Stimulated activated CD8-positive, alpha-beta memory T cell treated with anti-CD3 and anti-CD28 coated beads, Interleukin-15, amount 100 ng/mL, for 48 hours (primary cell): ENCODE results near the gene MARVELD2.
"Not testable (repeated sequence)": the region's sequence is repeated elsewhere in the genome, so short reads cannot be mapped to it uniquely, and the experiment has no call there.

ENCODE experiments used
- DNase-seq, 2 donors: peaks; one replicate each; pipeline ENCODE4 v3.0.0-alpha.2; 2020; ENCODE audit warnings: low read depth in 2 of 2

The MARVELD2 gene

DNA sequence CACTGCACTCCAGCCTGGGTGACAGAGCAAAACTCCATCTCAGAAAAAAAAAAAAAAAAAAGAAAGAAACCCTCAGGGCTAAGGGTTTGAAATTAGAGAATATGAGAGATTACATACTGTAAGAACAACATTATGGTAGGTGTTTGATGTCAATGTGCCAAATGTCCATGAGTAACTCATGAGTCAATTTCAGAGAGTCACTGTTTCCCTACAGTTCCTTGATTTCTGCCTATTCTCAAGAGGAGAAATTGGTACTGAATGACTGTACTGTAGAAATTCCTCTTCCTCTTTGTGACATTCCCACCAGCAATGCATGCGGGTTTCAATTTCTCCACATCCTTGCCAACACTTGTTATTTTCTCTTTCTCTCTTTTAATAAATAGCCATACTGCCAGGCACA lies 35.2 kb downstream of the MARVELD2 start:
- no peak for DNase-seq

DNA sequence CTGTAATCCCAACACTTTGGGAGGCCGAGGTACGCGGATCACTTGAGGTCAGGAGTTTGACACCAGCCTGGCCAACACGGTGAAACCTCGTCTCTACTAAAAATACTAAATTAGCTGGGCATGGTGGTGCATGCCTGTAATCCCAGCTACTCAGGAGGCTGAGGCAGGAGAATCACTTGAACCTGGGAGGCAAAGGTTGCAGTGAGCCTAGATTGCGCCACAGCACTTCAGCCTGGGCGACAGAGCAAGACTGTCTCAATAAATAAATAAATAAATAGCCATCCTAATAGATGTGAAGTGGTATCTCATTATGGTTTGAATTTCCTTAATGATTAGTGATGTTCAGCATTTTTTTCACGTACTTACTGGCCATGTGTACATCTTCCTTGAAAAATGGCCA lies 35.6 kb downstream of the MARVELD2 start:
- DNase-seq = not testable (repeated sequence)

DNA sequence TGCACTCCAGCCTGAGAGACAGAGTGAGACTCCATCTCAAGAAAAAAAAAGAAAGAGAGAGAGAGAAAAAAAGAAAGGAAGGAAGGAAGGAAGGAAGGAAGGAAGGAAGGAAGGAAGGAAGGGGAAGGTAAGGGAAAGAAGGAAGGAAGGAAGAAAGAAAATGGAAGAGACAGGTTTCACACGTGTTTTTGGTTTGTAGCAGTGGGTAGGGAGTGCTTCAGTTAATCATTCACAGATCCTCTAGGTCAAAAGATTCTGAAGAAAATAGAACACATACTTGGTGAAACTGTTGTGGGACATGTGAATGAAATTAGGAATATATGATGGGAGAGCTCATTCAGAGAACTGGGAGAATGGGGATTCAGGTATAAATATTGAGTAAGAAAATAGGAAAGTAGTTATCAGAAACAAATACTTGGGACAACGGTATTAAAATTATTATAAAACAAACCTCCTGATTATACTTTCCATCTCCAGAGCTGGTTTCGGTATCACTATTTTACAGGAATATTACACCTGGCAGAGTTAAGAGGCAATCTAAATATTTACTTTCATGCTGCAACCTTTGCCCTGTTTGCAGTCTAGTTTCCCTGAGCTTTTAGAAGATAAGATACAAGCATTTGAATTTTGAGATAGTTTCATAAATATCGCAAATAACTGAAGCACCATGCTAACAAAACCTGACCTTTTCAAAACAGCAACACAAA lies 37.2 kb downstream of the MARVELD2 start:
- no peak for DNase-seq

DNA sequence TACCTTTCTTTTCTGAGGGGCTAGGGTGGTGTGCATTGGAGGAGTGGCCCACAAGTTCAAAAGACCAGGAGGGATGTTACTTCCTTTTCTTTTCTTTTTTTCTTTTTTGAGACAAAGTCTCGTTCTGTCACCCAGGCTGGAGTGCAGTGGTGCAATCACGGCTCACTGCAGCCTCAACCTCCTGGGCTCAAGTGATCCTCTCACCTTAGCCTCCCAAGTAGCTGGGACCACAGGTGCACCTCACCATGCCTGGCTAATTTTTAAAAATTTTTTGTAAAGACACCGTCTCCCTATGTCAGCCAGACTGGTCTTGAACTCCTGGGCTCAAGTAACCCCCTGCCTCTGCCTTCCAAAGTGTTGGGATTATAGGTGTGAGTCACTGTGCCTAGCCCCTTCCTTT lies 38.6 kb downstream of the MARVELD2 start:
- not testable (repeated sequence) for DNase-seq

DNA sequence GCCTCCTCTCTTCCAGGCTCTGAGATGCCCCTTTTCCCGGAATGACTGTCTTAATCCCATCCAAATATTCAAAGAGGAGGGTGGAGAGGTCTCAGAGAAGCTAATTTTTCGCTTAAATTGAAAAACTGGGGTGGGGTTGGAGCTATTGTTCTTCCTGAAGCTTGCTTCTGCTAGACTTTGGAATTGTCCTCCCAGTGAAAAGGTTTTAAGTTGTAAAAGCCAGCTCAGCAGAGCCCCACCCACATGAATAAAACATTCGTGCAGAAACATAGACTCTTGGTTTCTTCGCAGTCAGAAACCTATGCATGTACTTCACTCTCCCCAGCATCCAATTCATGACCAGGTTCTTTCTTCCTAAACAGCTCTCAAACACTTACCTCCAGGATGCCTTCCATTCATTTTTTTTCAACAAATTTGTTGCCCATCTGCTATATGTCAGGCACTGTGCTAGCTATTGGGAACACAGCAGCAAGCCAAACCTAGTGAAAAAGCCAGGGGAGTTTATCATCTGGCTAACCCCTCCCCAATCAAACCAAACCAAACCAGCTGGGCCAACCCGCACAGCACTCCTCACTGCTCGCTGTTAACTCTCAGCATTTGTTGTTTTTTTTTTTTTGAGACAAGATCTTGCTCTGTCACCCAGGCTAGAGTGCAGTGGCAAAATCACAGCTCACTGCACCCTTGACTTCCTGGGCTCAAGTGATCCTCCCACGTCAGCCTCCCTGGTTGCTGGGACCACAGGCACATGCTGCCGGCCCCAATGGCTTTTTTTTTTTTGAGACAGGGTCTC lies 39.7 kb downstream of the MARVELD2 start:
- no peak for DNase-seq

DNA sequence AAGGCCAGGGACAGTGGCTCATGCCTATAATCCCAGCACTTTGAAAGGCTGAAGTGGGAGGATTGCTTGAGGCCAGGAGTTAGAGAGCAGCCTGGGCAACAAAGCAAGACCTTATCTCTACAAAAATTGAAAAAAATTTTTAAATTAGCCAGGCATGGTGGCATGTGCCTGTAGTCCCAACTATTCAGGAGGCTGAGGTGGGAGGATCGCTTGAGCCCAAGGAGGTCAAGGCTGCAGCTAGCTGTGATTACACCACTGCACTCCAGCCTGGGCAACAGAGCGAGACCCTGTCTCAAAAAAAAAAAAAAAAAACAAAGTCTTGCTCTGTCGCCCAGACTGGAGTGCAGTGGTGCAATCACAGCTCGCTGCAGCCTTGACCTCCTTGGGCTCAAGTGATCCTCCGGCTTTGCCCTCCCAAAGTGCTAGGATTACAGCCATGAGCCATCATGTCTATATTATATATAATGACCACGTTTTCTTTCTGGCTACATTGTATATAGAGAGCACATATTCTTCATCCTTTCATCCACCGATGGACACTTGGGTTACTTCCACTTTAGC lies 40.6 kb downstream of the MARVELD2 start:
- not testable (repeated sequence) for DNase-seq

DNA sequence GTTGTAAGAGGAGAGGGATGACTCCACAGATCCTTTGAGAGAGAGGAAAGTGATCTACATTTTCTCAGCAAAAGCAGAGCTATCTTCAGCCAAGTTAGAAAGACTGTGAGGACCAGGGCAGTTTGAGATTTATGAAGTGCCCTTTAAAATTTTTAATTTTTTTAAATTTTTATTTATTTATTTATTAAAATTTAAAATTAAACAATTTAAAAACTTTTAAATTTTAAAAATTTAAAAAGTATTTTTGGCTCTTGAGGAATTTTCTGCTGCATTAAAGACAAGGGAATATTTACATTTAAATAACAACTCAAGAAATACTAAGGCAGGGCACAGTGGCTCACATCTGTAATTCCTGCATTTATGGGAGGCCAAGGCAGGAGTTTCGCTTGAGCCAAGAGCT lies 47.3 kb downstream of the MARVELD2 start:
- DNase-seq = no peak

DNA sequence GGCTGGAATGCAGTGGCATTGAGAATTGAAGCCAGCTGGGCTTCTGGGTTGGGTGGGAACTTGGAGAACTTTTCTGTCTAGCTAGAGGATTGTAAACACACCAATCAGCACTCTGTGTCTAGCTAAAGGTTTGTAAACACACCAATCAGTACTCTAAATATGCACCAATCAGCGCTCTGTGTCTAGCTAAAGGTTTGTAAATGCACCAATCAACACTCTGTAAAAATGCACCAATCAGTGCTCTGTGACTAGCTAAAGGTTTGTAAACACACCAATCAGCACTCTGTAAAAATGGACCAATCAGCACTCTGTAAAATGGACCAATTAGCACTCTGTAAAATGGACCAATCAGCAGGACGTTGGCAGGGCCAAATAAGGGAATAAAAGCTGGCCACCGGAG lies 51.5 kb downstream of the MARVELD2 start:
- DNase-seq = not testable (repeated sequence)

DNA sequence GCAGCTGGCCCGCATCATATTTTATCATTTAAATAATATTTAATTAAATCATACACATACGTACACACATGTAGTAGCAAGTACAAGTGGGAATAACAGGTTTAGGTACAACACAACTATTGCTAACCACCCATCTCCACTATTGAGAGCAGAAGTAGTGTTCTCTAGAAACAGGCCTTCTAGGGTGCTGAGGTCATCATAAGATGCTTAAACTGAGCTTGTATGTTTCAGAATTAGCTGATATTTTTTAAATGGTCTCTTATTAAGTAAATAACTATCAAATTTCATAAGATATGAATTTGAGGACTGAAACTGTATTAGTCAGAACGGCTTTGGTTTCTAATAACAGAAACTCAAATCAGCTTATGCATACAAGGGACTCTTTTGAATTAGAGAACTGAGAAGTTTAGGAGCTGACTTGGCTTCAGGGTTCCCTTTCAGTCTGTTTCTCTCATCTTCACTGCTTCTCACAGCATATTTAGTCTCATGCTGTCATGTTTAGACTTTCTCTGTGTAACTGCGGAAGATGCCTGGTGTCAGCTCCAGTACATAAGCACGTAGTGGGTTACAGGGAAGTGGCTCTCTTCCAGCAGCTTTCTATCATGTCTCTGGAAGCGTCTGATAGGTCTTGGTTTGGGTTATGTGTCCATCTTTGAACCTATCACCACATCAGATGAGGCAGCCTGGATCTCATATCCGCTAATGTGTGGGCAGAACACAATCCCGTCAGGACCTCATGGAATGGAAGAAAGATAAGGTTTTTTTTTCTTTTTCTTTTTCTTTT lies 52.7 kb downstream of the MARVELD2 start:
- DNase-seq = no peak

DNA sequence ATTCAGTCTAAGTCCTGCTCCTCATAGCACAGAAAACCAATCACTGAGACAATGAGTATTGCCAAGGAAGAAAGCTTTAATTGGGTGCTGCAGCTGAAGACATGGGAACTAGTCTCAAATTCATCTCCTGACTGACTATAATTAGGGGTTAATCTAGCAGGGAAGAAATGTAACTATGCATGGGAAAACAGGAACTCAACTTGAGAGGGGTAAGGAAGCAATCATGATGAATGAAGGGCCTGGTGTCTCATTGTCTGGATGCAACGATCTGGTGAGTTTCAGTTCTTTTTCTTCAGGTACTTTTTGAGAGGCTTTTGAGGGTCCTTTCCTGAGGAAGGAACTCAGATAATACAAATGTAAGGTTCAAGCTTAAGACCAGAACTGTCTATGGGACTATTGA lies 53.7 kb downstream of the MARVELD2 start:
- DNase-seq = no peak

DNA sequence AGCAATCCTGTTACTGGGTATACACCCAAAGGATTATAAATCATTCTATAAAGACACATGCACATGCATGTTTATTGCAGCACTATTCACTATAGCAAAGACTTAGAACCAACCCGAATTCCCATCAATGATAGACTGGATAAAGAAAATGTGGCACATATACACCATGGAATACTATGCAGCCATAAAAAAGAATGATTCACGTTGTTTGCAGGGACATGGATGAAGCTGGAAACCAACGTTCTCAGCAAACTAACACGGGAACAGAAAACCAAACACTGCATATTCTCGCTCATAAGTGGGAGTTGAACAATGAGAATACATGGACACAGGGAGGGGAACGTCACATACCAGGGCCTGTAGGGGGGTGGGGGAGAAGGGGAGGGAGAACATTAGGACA lies 56.6 kb downstream of the MARVELD2 start:
- DNase-seq = not testable (repeated sequence)

DNA sequence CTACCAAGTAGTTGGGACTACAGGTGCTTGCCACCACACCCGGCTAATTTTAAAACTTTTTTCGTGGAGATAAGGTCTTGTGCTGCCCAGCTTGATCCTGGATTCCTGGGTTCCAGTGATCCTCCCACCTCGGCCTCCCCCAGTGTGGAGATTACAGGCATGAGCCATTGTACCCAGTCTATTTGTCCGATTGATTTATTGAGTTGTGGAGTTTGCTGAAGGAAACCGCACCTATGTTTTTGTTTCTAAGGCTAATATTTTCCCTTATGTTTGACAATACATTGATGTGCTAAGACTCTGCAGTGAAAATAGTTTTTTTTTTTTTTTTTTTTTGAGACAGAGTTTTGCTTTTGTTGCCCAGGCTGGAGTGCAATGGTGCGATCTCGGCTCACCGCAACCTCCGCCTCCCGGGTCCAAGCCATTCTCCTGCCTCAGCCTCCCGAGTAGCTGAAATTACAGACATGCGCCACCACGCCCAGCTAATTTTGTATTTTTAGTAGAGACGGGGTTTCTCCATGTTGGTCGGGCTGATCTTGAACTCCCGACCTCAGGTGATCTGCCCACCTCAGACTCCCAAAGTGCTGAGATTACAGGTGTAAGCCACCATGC lies 57.7 kb downstream of the MARVELD2 start:
- DNase-seq = not testable (repeated sequence)

DNA sequence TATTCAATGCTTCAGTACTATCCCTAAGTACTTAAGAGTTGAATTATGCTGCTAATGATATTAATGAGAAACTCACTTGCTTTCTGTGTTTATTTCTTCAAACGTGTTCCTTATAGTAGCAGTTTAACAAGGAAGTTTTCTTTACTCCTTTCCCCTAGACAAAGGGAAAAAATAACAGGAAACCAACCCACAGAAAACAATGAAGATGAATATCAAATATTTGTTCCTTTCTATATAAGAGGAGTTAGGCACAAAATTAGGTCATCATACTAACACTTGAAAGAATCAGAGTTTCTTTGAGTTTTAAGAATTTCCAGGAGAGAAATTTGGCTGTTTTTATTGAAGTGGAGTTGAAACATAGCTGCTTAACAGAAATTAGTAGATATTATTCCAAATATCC lies 62.3 kb downstream of the MARVELD2 start:
- no peak for DNase-seq

DNA sequence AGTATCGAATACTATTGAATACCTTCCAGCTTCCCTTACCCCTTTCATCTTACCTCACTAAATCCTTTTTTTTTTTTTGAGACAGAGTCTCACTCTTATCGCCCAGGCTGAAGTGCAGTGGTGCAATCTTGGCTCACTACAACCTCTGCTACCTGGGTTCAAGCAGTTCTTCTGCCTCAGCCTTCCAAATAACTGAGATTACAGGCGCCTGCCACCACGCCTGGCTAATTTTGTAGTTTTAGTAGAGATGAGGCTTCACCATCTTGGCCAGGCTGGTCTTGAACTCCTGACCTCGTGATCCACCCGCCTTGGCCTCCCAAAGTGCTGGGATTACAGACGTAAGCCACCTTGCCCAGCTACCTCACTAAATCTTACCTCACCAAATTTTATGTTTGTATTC lies 63.4 kb downstream of the MARVELD2 start:
- DNase-seq = not testable (repeated sequence)

DNA sequence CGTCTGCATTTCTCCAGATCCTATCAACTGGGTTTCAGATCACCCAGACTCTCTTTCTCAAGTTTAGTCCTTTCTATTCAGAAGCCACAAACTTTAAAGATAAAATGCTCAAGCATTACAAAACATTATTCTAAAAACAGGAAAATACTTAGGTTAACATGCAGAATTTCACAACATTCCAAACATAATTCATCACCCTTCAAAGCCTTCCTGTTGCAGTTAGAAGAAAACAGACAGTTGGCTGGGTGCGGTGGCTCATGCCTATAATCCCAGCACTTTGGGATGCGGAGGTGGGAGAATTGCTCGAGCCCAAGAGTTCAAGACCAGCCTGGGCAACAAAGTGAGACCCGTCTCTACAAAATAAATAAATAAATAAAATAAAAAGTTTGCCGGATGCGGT lies 70.0 kb downstream of the MARVELD2 start:
- DNase-seq = no peak

DNA sequence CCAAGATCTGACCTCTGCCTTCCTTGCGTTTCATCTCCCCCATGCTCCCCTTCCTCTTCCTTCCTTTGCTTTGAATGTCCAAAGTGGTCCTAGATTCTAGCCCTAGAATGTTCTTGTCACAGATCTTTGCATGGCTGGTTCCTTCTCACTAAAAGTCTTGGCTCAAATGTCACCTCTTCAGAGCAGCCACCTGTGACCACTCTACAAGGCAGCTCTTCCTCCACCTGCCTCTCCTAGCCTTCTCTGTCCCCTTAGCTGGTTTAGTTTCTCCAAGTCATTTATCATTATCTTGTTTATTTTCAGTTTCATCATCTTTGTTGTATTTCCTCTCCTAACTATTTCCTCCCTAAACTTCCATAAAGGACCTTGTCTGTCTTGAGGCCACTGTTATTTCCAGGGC lies 70.6 kb downstream of the MARVELD2 start:
- no peak for DNase-seq

DNA sequence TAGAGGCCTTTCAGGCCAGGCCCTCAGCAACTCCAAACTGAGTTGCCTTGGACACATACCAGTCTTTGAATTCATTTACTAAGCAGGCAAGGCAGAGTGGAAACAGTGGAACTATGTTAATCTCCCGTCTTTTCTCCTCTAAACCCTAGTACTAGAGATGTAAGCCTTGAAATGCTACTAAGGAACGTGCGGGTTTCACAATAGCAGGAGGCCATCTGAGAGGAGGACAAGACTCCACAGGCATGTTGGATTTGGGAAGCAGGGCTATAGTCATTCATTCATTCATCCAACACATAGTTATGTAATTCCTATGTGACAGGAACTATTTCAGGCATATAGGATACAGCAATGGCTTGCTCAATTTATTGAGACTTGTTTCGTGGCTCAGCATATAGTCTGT lies 74.3 kb downstream of the MARVELD2 start:
- DNase-seq = no peak

DNA sequence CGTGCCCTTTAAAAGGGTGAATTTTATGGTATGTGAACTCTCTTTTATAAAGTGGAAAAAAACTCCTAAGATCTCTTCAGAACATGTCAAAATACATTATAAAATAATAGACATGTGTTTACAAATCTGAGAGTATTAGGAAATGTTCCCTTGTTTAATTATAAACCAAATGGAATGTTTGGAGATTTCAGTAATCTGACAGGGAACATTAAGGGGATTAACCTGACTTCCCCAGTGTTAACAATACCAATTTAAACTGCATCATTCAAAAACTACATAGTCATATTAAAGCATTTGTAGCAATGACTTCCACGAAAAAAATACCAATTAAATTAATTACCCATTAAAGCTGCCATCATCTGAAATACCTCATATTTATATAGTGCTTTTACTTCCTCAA lies 76.1 kb downstream of the MARVELD2 start:
- DNase-seq = no peak

DNA sequence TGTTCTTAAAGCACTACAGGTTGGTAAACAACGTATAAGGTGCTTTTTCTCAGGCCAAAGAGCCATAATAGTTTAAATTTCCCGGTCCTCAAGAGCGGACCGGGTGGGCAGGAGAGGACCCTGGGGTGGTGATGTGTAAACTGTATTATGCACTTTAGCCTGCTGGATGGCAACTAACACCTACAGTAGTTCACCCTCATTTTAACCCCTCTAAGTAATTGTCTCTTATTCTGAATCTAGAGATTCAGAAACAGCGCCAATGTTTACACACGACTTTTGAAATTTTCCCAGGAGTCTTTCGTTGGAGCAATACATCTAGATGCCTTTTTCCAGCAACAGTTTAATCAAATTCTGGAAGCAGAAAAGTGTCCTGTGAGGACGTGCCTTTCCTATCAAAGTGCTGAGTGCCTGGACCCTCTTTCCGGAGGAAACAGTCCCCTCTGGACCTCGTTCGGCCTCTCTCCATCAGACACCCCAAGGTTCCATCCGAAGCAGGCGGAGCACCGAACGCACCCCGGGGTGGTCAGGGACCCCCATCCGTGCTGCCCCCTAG lies 77.0 kb downstream of the MARVELD2 start:
- DNase-seq = no peak

DNA sequence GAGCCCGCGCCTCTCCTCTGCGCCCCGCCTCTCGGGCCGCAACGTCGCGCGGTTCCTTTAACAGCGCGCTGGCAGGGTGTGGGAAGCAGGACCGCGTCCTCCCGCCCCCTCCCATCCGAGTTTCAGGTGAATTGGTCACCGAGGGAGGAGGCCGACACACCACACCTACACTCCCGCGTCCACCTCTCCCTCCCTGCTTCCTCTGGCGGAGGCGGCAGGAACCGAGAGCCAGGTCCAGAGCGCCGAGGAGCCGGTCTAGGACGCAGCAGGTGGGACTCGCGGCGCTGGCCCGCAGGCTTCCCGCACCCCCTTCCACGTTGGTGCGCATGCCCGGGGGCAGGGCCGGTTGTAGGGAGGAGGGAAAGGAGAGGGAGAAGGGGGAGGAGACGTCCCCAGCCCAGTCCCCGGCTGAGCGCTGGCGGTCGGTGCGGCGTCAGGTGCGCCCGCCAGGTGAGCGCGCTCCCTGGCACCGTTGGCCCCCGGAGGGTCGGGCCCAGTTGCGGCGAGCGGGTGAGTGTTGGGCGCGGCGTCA lies 77.5 kb downstream of the MARVELD2 start, which contains the start of gene OCLN:
Gene OCLN, plus strand, starts transcription at position 400 of the 532 bp plus-strand sequence. CDS start 11,455 bp downstream, outside the sequence.
- DNase-seq = no peak

DNA sequence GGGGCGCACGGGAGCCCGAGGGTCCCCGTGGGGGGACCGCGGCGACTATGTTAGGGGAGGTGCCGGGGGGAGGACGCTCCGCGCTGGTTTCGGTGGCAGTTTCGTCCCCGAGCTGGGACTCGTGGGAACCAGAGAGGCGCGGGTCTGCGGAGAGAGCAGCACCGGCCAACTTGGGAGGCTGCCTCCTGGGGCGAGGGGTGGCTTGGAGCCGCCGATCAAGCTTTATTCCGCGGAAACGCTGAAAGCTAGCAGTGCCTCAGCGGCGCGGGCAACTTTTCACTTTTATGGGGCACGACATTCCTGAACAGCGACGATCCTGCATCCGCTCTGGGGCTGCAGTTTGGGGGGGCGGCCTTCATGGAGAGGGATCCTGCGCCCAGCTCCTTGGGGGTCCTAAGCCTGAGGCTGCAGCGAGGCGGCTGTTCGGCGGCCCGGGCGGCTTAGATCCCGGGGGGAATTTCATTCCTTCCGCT lies 78.0 kb downstream of the MARVELD2 start:
- no peak for DNase-seq
